Measurements from ENCODE around the gene MT1A.
"Not testable (repeated sequence)": the region's sequence is repeated elsewhere in the genome, so short reads cannot be mapped to it uniquely, and the experiment has no call there.

MT1A gene

GRCh38 chr16:56657555-56658326 lies 19.3 kb downstream of the MT1A start, which contains the start of gene MT1F:
Gene MT1F, plus strand, starts transcription at chr16:56657959. Its CDS starts 100 bp downstream, at chr16:56658059.
- peak within 1 kb of the TSS; percentile 50 for H3K4me3 ChIP-seq (ENCODE audit: low read length)
- no peak for TF ChIP-seq CTCF (conservative IDR thresholded peaks at IDR 0.05; ENCODE audit: low read length)
- no peak for DNase-seq (ENCODE audit: low read depth)

GRCh38 chr16:56658327-56658875 lies 19.9 kb downstream of the MT1A start:
- peak overlapping the region; percentile 50 for H3K4me3 ChIP-seq (ENCODE audit: low read length)
- no peak for TF ChIP-seq CTCF (conservative IDR thresholded peaks at IDR 0.05; ENCODE audit: low read length)

GRCh38 chr16:56662357-56663354 lies 24.2 kb downstream of the MT1A start:
- H3K4me3 ChIP-seq (ENCODE audit: low read length), result no peak overlapping the region
- DNase-seq (ENCODE audit: low read depth), result no peak
- TF ChIP-seq CTCF (conservative IDR thresholded peaks at IDR 0.05; ENCODE audit: low read length), result no peak

More at GRCh38 chr16:56658327-56658875, 19.9 kb downstream of the MT1A start:
- DNase-seq (ENCODE audit: low read depth), result no peak

GRCh38 chr16:56664506-56664905 lies 26.0 kb downstream of the MT1A start:
- no peak overlapping the region for H3K4me3 ChIP-seq (ENCODE audit: low read length)
- DNase-seq (ENCODE audit: low read depth), result no peak
- TF ChIP-seq CTCF (conservative IDR thresholded peaks at IDR 0.05; ENCODE audit: low read length), result no peak

- H3K4me3 ChIP-seq (ENCODE audit: low read length); DNase-seq (ENCODE audit: low read depth): not testable (repeated sequence)
Observed at GRCh38 chr16:56665286-56666261, 27.1 kb downstream of the MT1A start.

GRCh38 chr16:56667581-56668571 lies 29.4 kb downstream of the MT1A start, which contains the start of gene MT1G:
Gene MT1G, minus strand, starts transcription at chr16:56668065. Its CDS starts 72 bp downstream, at chr16:56667993.
- no peak for DNase-seq (ENCODE audit: low read depth)
- H3K4me3 ChIP-seq (ENCODE audit: low read length), result no peak within 1 kb of the TSS
- no peak for TF ChIP-seq CTCF (conservative IDR thresholded peaks at IDR 0.05; ENCODE audit: low read length)
